HG02938 (cell line): Measurements from ENCODE around the gene KIF13A.
A peak's percentile ranks its signal among the peaks of the same experiment; 100 is the strongest.
"Not testable (repeated sequence)": the region's sequence is repeated elsewhere in the genome, so short reads cannot be mapped to it uniquely, and the experiment has no call there.

Experiments used
- ATAC-seq: cut with Tn5 transposase; IDR thresholded peaks from one replicate; pipeline ENCODE4 v1.9.1; 2021; ENCODE audit warnings: mild to moderate bottlenecking, moderate library complexity; ENCODE audit not compliant: unreplicated experiment

Gene KIF13A

DNA sequence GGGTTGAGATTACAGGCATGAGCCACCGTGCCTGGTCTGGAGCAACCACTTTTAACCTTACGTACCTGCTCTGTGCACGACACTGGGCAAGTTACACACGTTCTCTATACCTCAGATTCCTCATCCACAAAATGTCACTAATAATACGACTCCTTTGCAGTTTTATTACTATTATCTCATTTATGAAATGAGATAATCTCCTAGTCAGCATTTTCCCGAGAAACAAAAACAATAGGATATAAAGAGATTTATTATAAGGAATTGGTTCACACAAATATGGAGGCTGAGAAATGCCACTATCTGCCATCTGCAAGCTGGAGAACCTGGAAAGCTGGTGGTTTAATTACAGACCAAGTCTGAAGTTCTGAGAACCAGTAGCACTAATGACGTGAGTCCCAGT is 12.0 kb upstream of the KIF13A start:
- no peak for ATAC-seq

DNA sequence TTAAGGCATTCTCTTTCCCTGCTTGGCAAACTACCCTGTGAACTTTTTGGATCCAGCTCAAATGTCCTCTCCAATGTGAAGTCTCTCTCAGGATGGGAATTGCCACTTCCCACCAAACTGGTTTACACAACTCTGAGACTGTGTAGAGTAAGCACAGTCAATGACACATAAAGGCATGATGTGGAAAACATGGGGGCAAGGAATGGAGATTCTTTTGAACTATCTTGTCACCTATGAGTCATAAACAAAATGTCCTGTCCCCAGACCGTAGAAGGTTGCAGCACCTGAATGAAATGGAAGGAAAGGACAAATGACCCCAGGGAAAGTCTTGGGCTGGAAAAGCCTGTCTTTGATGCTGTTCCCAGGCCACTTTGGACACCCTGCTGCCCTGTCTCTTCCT is 11.0 kb upstream of the KIF13A start:
- ATAC-seq = no peak

DNA sequence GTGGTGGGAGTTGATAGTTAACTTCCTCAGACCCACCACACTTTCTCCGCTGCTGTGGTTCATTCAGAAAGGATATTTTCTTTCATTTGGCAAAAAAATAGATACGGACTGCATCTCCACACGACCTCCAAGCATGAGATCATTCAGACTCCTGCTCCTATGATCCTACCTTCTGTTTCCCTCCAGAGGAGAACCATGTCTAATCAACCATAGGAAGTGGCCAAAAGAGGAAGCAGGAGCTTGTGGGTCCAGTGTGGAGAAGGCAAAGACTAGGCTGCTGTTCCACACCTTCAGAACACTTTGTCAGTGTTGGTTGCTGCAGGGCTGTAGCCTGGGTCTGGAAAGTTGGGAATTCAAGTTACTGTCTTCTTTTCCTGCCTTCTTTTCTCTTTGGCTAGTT is 10.6 kb upstream of the KIF13A start:
- no peak for ATAC-seq

DNA sequence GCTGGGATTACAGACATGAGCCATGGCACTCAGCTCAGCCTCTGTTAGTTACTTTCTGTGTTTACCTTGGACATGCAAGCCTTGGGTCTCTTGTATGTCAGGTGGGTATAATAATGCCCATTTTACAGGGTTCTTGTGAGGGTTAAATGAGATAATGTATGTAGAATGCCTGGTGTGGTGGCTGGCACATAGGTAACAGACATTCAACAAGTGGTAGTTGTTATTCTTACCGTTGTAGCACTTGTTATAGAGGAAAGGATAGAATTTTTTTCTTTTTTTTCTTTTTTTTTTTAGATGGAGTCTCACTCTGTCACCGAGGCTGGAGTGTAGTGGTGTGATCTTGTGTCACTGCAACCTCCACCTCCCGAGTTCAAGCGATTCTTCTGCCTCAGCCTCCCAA is 8.0 kb upstream of the KIF13A start:
- ATAC-seq = no peak

DNA sequence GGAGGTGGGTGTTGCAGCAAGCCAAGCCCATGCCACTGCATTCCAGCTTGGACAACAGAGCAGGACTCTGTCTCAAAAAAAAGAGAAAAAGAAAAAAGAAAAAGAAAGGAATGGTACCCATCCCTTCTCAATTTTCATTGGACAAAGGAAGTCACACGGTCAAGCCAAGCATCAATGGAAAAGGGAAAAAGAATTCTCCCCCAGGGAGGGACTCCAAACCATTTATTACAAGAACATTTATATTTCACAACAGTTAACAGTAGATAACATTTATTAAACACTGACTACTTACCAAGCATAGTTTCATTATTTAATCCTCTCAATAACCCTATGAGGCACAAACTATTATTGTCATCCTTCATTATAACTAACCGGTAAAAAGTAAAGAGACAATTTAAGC is 6.6 kb upstream of the KIF13A start:
- ATAC-seq = no peak

DNA sequence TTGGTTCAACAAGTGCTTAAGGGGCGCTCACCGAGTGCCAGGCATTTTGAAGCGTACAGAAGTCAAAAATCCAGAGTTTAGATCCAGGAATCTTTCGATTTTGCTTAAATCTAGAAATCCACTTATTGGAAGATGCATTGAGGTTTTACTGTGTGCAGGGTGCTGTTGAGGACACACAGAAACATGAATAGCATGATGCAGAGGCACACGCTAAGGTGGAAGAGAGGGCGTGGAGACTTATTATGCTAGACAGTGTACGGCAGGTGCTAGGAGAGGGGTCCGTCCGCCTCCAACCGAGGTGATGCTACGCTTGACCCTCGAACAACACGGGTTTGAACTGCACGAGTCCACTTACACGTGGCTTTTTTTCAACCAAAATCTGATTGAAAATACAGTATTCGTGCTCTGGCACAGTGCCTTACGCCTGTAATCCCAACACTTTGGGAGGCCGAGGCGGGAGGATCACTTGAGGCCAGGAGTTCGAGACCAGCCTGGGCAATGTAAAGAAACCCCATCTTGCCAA is 1.0 kb upstream of the KIF13A start:
- ATAC-seq = no peak

DNA sequence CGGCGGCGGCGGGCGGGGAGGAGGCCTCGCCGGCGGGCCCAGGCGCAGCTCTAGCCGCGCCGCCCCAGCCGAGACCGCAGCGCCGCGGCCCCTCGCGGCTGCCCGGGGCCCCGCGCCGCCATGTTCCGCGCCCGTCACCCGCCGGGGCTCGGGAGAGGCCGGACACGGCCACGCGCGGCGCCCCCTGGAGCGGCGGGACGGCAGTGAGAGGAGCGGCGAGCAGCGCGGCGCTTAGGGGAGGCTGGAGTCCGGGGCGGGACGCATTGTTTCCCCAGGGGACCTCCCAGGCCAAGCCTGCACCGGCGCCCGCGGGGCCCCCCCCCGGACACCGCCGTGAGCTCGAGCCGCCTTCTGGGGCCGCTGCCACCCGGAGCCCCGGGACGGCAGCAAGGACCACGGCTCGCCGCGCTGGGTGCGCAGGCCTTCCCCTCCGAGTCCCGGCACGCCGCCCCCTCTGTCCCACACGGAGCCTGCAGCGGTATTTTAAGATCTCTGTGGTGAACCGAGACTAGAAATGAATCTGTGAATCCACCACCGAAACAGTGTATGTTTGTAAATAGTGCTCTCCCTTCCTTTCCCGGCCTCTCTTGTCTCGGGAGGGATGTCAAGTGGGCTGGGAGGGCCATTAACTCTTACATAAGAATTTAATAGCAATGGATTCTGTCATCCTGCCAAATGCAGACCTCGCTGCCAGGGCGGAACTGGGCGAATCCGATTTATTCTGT is 424 bp upstream of the KIF13A start:
- ATAC-seq = peak; percentile 83

DNA sequence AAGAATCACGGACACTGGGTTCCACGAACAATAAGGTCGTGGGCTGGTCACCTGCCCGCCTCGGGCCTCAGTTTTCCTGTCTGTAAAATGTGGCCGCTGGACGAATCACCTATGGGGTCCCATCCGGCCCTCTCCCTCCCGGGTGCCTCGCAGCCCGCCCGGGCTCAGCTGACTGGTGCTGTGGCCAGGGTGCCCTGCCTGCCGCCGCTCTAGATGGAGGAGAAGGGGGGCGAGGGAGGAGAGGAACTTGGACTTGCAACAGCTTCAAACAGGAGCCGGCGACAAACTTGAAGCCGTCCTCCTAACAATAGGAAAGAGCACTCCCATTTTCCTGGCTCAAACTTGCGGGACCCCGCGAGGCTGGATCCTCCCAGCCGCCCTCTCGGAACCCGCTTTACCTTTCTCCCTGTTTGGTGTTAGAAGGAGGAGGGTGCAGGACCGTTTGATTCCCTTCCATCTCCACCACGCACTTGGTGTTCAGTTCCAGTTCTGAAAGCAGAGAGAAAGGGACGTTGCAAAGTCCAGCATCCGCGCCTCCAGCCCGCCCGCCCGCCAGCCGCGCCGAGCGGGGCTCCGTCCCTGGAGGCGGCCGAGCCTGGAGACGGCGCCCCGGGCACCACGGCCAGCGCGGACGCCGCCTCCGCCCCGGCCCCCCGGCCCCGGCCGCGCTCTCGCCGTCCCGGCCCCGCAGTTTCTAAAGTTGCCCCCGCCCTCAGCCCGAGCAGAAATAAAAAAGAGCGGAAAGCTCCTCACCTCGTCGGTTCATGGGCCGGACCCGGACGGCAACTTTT is 584 bp downstream of the KIF13A start:
- peak; percentile 17 for ATAC-seq

DNA sequence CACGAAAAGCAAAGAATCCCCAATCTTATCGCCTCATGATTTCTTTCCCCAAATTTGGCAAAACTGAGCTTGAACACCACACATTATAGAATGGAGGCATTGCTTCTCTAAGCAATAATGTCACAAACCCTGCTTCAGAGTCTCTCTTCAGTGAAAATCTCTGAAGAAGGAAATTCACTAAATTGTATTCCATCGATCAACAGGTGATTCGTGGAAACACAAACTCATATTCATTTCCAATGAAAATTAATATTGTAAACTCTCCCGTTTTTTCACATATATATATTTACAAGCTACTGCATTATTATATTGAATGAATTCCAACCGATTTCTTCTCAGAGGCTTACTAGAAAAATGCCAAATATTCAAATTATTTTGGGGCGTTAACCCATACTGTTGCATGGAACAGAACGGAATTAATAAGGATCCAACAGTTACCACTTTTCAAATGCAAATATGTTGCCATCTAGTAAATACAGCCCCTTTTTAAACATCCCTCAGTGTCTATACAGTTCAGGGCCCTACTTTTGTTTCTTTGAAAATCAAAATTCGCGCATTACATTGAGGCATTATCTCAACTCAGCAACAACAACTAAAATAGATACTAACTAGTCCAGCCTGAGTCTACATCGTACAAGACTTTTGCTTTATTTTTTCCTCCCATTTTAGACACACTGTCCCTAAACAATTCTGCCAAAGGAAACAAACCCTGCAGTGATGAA is 1.3 kb downstream of the KIF13A start:
- no peak for ATAC-seq

DNA sequence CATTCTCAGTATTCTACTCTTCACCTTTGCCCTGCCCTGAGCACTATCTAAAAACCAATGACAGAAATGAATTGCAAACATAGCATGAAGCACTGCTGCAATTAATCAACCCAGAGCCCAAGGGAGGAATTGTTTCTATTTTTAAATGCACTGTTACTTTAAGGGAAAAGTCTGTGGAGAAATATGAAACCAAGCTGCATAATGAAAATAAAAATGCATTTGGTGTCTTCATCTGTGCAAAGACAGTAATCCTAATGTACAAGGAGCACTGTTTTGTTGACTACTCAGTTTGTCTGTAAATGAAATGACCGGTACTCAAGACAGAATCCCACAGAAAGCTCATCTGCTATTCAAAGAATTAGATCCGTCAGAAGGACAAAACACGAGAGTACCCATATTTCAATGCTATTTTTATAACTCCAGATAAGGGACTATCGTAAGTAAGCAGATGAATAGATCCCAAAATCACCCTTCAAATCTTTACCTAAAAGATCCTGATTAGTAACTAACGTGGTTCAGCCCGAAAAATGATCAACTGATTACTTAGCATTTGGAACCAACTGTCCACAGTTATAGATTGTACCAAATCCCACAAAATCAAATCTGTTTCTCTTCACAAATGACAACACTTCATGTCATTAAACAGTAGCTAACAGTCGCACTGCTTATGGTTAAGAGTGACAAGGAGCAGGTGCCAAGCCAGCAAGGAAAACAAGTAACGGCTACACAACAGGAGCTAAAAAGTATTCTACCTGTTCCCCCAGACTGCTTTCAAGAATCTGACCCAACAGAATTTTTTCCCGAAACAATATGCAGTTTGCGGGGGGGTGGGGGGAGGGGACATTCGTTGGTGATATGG is 2.4 kb downstream of the KIF13A start:
- ATAC-seq = no peak

DNA sequence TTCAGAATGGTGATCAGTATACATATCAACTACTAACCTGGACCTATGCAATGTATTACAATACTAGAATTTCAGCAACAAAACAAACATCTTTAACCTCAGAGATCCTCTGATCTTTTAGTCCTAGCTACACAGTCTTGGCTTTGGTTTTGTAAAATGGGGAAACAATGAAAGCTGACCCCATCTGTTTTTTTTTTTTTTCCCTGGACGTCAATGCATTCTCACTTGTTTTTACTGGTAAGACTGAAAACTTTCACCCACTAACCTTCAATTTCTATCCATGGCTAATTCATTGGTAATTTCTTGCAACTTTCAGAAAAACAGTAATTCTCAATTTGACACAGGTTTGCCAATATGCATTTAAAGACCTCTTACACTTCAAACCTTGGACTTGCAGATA is 3.0 kb downstream of the KIF13A start:
- ATAC-seq = no peak

DNA sequence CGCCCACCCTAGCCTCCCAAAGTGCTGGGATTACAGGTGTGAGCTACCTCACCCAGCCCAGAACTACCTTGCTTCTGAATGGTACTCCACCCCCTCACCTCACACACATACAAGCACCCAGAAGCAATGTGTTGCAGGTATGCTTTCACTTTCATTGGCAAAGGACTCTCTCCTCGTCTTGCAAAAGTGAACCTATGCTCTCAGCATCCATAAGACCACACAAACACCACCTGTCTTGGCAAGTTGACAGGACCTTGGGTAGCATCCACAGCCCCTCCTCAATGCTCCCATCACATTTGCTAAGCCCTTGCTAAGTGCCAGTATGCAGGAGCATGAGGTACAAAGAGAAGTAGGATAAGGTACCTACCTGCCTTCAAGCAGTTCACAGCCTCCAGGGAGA is 3.7 kb downstream of the KIF13A start:
- ATAC-seq = no peak

DNA sequence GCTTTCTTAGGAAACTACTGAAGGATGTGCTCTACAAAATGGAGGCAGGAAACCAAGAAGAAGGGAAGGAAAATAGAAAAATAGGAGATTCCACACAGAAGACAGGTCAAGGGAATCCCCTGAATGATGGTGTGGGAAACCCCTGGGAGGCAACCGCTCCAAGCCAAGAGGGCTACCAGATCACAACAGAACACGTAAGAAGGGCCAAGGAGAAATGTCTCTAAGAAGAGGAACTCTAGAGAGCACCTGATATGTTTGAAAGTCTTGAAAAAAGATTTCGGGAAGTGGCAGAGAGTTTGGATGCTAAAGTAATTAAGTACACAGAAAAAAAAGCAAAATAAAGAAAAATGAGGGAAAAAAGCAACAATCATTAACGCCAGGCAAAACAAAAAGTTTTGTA is 7.1 kb downstream of the KIF13A start:
- no peak for ATAC-seq

DNA sequence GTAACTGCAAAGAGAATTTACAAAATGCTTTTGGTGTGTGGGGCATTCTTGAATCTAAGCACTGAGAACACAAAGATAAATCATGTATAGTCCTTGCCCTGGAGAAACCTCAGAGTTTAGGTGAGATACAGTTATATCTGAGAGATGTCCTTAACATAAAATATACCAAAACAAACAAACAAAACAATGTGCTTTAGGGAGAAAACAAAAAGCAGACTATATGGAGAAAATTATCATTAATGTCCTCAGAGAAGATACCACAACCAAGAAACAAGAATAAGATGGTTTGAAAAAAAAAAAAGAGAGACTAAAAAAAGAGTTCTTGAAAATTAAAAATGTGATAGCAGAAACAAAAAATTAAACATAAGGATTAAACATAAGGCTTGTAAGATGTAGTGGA is 8.0 kb downstream of the KIF13A start:
- no peak for ATAC-seq

DNA sequence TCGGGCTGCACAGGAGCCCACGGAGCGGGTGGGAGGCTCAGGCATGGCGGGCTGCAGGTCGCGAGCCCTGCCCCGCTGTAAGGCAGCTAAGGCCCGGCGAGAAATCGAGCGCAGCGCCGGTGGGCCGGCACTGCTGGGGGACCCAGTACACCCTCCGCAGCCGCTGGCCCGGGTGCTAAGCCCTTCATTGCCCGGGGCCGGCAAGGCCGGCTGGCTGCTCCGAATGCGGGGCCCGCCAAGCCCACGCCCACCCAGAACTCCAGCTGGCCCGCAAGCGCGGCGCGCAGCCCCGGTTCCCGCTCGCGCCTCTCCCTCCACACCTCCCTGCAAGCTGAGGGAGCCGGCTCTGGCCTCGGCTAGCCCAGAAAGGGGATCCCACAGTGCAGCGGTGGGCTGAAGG is 11.2 kb downstream of the KIF13A start:
- ATAC-seq = not testable (repeated sequence)

DNA sequence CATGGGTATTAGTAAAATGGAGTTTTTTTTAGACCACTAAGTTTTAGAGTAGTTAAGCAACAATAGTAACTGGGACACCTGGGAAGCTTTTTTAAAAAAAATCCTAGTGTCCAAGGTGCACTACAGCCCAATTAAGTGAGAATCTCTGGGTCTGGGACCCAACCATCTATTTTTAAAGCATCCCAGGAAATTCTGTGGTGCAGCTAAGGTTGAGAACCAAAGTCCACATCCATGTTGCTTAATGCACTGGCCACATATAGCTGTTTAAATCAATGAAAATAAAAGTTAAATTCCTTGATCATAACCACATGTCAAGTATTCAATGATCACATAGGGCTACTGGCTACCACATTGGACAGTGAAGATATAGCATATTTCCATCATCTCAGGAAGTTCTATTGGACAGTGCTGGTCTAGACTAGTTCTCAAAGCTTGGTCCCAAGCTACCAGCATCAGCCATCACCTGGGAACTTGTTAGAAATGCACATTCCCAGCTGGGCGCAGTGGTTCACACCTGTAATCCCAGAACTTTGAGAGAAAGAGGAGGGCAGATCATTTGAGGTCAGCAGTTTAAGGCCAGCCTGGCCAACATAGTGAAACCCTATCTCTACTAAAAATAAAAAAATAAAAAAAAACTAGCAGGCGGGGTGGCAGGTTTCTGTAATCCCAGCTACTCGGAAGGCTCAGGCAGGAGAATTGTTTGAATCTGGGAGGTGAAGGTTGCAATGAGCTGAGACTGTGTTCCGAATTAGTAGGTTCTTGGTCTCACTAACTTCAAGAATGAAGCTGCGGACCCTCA is 12.7 kb downstream of the KIF13A start:
- ATAC-seq = no peak

DNA sequence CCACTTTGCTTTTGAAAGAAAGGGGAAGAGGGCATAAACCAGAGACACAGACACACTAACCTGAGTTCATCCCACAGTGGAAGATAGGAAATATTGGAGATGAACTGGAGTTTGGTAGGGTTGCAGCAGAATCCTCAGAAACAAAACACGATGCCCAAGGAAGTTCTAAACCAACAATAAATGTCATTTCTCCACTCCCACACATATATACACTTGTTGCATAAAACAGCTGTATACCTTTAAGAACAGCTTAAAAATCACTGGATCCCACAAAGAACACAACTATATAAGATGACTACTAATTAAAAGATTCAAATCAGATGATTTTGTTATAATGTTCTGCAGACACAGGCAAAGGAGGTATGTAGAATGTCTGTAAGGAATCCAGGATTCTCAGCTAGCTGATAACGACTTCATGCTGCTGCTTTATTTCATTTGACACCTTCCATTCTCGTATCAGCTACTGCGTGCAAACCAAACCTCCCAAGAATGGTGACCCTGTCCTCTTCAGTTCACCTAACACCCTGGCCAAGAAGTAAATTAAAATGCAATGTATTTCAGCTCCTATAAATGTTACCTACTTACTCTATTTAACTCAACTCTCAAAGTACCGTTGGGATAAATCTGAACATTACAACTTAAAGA is 14.3 kb downstream of the KIF13A start:
- ATAC-seq = no peak

DNA sequence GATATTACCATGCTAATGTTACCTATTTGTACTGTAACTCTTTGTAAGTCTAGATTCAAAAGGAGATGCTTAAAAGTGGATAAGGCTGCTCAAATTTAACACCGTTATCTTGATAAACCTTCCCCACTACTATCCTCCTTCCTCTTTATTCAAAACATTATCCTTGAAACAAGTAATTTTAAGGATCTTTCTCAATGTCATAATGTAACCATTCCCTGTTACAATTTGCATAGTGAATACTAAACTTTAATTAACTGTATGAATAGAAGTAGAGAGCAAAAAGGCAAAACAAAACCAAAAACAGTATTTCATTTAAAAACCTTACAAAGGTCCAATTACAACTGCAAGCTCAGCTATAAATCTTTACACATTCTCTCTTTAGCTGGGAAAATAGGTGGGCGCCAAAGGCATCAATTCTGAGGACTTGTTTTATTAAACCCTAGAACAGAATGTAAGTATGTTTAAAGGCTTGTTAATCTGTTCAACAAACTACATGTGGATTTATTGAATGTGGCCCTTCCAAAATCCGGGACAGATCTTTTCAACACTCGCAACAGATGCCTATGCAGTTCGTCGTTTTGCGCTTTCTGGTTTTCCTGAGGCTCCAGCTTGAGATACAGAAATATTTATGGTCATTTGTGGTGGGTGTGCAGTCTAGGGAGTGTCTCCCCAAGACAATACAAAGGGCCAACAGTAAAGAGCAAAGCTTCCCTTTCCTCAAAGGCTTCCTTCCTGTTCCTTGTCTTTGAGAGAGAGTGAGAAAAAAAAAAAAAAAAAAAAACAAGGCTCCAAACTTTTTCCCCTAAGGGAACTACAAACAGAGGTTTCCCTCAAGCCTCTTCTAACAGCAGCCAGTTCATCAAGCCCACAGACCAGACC is 15.1 kb downstream of the KIF13A start:
- no peak for ATAC-seq
